ENCODE results near the gene OR52M1.

The OR52M1 gene

GRCh38 chr11:4569075-4569474, 24.1 kb downstream of the OR52M1 start:
- DNase-seq (ENCODE audit: low spot score) = no peak

- DNase-seq (ENCODE audit: low spot score) = no peak
These were observed 31.9 kb downstream of the OR52M1 start for GRCh38 chr11:4576880-4577279.

- DNase-seq (ENCODE audit: low spot score) = no peak
These were observed 32.8 kb downstream of the OR52M1 start for GRCh38 chr11:4577761-4578160.

DNA sequence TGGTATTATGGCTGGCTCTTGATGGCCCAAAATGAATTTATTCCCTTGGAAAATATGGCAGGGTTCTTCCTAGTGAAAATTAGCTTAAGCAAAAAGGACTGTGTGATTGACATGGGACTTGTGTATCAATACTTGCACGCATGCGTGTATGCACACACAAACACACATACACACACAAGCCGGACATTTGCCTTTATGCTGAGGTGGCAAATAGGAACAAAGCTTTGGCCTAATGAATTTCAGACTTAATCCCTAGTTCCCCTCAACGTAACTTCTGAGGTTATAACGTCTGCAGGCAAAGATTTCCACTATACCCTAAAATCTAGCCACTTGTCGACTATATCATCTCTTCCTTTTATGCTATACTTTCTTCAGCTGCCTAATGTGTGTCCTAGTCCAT, 33.6 kb downstream of the OR52M1 start:
- DNase-seq (ENCODE audit: low spot score) = no peak

DNA sequence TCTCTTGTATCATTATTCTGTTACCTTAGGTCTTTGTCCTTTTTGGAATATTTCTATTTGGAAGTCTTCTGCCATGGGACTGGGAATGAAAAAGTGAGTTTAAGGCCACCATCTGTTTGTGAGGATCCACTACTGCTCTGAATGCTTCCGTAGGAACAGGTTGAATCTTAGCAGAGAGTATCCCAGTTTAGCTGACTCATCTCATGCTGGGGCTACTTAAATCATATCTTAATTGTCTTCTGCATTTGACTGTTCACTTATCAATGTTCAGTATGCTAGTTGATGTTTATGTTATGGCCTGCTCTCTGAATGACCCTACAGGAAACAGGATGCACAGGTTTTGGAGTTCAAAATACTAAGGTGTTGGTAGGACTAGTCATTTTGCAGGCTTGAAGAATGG, 35.1 kb downstream of the OR52M1 start:
- DNase-seq (ENCODE audit: low spot score) = no peak

- no peak for DNase-seq (ENCODE audit: low spot score)
These were observed 36.5 kb downstream of the OR52M1 start, which contains the start of gene OR52I2 for GRCh38 chr11:4581443-4581842. OR52I2 (plus strand) TSS chr11:4581743.

- DNase-seq (ENCODE audit: low spot score) = no peak
These were observed 44.0 kb downstream of the OR52M1 start for GRCh38 chr11:4589017-4589416.

GRCh38 chr11:4593739-4594138, 48.7 kb downstream of the OR52M1 start, which contains the start of gene OR52I1:
OR52I1 (plus strand) TSS chr11:4594039; CDS start chr11:4594039, 0 bp downstream.
- no peak for DNase-seq (ENCODE audit: low spot score)

Data from hepatic stellate cell (primary cell).